ENCODE data around the gene LETM1. TPM values are rescaled to one million over a fixed set of nuclear protein-coding genes. Genes with fewer than 3 reads are reported as not detected.

The LETM1 gene
- total RNA-seq, 1 experiment from 2014 or later = 102 TPM

- DNase-seq (ENCODE audit: low spot score) = no peak
- intact Hi-C loops (cut with micrococcal nuclease; ENCODE audit: unreplicated experiment) = no loop called here
- no peaks in the 10 kb centered on the region for H3K9me3 ChIP-seq (ENCODE audit: low read depth, low read length, poor library complexity, severe bottlenecking)
- H3K27ac ChIP-seq (ENCODE audit: low read depth, low read length, poor library complexity, severe bottlenecking) = no peak overlapping the region
- BruUV-seq (replicated peaks) = no TSS peak
- H3K4me3 ChIP-seq (ENCODE audit: low read depth, low read length, poor library complexity, severe bottlenecking) = no peak overlapping the region
- peaks cover 57% of the 10 kb centered on the region for H3K36me3 ChIP-seq (ENCODE audit: insufficient read depth, low read length, poor library complexity, severe bottlenecking)
- no peaks in the 10 kb centered on the region for H3K27me3 ChIP-seq (replicated peaks; ENCODE audit: insufficient read depth, low read depth, low read length, poor library complexity)
- H3K4me1 ChIP-seq (ENCODE audit: insufficient read depth, low read length, poor library complexity, severe bottlenecking) = no peaks in the 10 kb centered on the region
- TF ChIP-seq CTCF (conservative IDR thresholded peaks at IDR 0.05; ENCODE audit: low read depth, low read length) (no peak), EZH2 (IDR thresholded peaks at IDR 0.05; ENCODE audit: borderline replicate concordance, low read depth, low read length, poor library complexity, severe bottlenecking) (no peak)
- ChIA-PET CTCF (no interaction called here), POLR2A (ENCODE audit: low non-redundant PET) (interaction anchor here (0.6 kb wide), 1 partner anchor 55 kb away, joined by 4 read pairs; no protein-coding TSS in a partner anchor)
Observed at GRCh38 chr4:1902243-1902642, 46.3 kb upstream of the LETM1 start.

DNA sequence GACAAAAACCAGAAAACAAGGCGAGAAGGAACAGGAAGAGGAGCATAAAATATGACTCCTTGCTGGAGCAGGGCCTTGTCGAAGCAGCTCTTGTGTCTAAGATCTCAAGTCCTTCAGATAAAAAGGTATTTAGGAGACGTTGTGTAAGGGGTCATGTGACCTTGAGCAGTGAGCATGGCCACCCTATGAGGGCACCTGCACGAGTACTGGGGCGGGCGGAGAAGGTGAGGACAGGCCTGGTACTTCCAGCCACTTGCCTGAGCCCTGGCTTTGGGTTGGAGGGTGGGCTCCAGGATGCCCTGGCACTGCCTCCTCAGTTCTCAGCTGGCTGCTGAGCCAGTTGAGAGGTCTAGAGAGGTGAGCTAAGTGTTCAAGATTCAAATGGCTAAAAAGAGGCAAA, 45.2 kb upstream of the LETM1 start:
- H3K27ac ChIP-seq (ENCODE audit: low read depth, low read length, poor library complexity, severe bottlenecking) = no peak overlapping the region
- no peak overlapping the region for H3K4me3 ChIP-seq (ENCODE audit: low read depth, low read length, poor library complexity, severe bottlenecking)
- POLR2A ChIA-PET (ENCODE audit: low non-redundant PET) = no interaction called here
- H3K27me3 ChIP-seq (replicated peaks; ENCODE audit: insufficient read depth, low read depth, low read length, poor library complexity) = no peaks in the 10 kb centered on the region
- intact Hi-C loops (cut with micrococcal nuclease; ENCODE audit: unreplicated experiment) = no loop called here
- H3K9me3 ChIP-seq (ENCODE audit: low read depth, low read length, poor library complexity, severe bottlenecking) = no peaks in the 10 kb centered on the region
- CTCF ChIA-PET = no interaction called here
- H3K36me3 ChIP-seq (ENCODE audit: insufficient read depth, low read length, poor library complexity, severe bottlenecking) = peaks cover 50% of the 10 kb centered on the region
- H3K4me1 ChIP-seq (ENCODE audit: insufficient read depth, low read length, poor library complexity, severe bottlenecking) = no peaks in the 10 kb centered on the region
- DNase-seq (ENCODE audit: low spot score) = no peak
- no TSS peak for BruUV-seq (replicated peaks)
- TF ChIP-seq EZH2 (IDR thresholded peaks at IDR 0.05; ENCODE audit: borderline replicate concordance, low read depth, low read length, poor library complexity, severe bottlenecking) (no peak), CTCF (conservative IDR thresholded peaks at IDR 0.05; ENCODE audit: low read depth, low read length) (no peak)

DNA sequence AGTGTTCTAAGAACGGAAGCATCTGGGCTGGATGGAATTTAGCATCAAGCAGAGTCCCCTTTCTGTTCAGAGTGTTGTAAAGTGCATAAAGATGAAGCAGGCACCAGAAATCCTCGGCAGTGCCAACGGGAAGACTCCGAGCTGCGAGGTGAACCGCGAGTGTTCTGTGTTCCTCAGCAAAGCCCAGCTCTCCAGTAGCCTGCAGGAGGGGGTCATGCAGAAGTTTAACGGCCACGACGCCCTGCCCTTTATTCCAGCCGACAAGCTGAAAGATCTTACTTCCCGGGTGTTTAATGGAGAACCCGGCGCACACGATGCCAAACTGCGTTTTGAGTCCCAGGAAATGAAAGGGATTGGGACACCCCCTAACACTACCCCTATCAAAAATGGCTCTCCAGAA, 44.7 kb upstream of the LETM1 start:
- Histone ChIP-seq H3K27me3 (replicated peaks; ENCODE audit: insufficient read depth, low read depth, low read length, poor library complexity) (no peaks in the 10 kb centered on the region), H3K9me3 (ENCODE audit: low read depth, low read length, poor library complexity, severe bottlenecking) (no peaks in the 10 kb centered on the region), H3K4me1 (ENCODE audit: insufficient read depth, low read length, poor library complexity, severe bottlenecking) (no peaks in the 10 kb centered on the region), H3K27ac (ENCODE audit: low read depth, low read length, poor library complexity, severe bottlenecking) (no peak overlapping the region), H3K4me3 (ENCODE audit: low read depth, low read length, poor library complexity, severe bottlenecking) (no peak overlapping the region), H3K36me3 (ENCODE audit: insufficient read depth, low read length, poor library complexity, severe bottlenecking) (peaks cover 50% of the 10 kb centered on the region)
- TF ChIP-seq EZH2 (IDR thresholded peaks at IDR 0.05; ENCODE audit: borderline replicate concordance, low read depth, low read length, poor library complexity, severe bottlenecking) (no peak), CTCF (conservative IDR thresholded peaks at IDR 0.05; ENCODE audit: low read depth, low read length) (no peak)
- BruUV-seq (replicated peaks) = TSS peak; percentile 82
- DNase-seq (ENCODE audit: low spot score) = no peak
- ChIA-PET CTCF (interaction anchor here (0.6 to 1.3 kb wide), 2 partner anchors 10 to 1277 kb away, joined by 3 to 6 read pairs; no protein-coding TSS in a partner anchor), POLR2A (ENCODE audit: low non-redundant PET) (interaction anchor here (0.6 kb wide), 1 partner anchor 54 kb away, joined by 3 read pairs; no protein-coding TSS in a partner anchor)
- intact Hi-C loops (cut with micrococcal nuclease; ENCODE audit: unreplicated experiment) = no loop called here

All from A673 (cell line).